Measurements from ENCODE around the gene SAMSN1. TPM values are rescaled to one million over a fixed set of nuclear protein-coding genes. Genes with fewer than 3 reads are reported as not detected.
"Not testable (repeated sequence)": the region's sequence is repeated elsewhere in the genome, so short reads cannot be mapped to it uniquely, and the experiment has no call there.

The SAMSN1 gene
- total RNA-seq, 1 donor from 2014 or later, result not detected

DNA sequence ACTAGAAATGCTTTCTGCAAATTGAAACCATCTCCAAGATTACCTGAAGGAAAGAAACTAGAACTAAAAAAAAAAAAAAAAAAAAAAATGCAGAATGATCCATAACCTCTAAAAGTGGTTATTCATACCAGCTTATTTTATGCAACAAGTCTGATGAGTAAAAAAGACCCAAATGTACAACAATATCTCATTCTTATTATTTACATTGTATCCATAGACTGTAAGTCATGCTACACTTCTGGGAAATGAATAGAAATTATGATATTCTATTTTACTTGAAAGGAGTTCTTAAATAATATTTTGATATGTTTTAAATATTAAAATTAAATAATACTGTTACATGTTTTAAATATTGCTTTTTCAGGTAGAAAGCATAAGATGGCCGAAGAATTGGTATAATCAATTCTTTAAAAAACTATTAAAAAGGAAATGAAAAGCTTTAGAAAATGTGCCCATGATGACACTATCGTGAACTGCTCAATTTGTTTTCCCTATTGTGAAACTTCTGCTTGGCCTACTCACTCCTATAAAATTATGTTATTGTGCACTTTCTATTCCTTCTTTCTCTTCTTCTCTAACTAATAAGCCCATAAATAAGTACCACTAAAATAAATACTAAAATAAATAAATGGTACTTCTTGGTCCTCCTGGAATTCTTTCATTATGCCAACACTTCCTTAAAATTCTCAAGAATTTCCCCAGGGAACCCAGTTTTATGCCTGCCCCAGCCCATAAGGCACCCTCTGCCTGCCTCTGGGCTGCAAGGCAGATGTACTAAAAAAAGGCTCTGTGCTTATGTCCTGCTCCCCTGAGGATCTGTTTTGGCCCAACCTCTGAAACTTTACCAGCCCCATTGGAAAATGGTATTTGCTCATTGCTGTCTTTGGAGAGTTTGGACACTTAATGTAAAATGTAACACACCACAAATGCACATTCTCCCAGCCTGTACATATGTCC, 18.1 kb downstream of the SAMSN1 start:
- DNase-seq, result no peak

DNA sequence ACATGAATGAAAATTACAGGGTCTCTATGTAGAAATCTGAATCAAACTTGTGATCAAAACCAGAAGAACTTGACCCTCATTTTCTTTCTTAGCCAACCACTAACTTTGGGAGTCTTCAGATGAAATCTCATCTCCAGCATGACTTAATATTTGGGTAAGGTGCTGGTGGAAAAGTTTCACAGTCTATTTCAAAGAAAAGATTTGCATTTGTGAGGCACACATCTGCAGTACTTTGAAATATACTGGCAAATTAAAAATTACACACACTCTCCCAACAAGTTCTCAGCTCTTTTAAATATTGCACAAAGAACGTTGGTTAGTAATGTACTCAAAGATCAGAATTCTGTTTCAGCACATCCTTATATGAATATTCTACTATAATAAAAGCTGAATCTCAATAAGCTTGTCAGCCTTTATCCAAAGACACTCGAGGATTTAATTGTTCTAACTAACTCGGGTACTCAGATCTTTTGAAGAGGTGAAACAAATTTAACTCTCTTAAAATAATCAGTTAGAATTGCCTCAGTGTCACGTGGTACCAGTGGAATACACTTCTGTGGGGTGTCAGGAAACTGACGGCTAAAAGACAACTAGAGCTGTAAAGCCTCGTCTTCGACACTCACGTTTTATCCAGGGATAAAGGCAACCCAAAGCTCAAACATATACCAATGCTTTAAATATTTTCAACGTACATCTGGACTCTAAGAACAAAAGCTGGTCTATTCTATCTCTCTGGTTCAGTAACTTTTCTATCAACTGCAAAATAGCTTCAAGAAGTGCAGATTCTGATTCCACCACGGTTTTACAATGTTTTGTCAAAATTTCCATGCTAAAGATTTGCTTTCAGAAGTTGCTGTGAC, 19.0 kb downstream of the SAMSN1 start:
- no peak for DNase-seq

DNA sequence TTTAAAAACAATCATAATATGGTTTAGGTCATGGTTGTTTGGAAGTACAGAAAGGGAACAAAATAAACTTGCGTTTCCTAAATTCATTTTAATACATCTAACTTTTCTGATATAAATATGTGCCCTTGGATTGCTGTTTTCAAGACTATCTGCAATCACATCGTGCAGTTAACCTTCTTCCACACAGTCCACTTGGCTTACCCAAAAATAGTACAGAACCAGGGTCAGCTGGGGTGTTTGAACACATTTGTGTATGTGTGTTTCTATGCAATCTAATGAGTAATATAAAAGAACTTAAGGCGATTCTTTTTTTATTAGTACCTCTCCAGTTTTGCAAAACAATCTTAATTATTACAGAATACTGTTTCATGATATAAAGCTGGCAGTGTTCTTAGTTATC, 19.9 kb downstream of the SAMSN1 start:
- no peak for DNase-seq

DNA sequence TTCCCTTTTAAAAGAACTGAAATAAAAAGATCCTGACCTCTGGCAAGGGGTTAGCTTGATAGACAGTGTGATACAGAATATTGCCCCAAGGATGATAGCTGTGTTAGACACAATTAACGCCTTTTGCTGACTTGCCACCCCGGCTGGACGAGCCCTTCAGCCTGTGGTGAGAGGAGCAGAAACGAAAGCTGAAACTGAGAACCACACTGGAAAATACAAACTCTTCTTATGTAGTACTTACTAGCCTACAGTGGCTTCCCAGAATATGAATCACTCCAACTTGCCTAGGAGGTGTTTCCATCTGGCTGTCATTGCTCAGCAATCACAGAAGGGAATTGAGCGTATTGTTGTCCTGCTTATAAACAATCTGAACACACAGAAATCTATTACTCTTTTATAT, 22.9 kb downstream of the SAMSN1 start:
- no peak for DNase-seq

DNA sequence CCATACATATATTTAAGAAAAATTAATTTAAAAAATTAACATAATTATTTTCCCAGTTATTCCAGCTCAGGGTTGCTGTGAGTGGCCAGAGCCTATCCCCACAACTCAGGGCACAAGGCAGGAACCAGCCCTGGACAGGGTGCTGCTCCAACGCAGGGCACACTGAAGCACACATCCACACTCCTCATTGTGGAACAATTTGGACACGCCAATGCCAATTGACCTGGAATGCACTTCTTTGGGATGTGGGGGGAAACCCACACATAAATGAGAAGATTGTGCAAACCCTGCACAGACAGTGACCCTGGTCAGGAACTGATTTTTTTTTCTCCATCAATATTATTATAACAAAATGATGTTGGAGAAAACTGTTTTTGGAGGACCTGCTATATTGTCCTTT, 23.4 kb downstream of the SAMSN1 start:
- DNase-seq, result no peak

DNA sequence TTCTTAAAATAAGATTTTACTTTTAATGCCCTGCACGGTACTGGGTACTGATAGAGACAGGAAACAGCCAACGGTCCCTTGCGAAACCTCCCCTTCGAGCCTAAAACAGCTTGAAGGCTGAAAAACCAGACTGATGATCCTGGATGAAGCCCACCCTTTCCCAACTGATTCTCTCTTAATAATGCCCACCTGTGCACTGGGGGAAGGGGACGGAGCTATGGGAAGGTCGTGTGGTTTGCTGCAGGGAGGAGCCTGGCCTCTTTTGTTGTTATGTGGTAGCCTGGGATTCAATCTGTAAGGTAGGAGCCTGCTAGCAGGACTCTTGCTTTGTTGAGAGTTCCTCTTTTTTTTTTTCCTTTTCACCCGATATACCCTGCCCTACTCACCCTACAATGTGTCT, 25.6 kb downstream of the SAMSN1 start:
- DNase-seq, result no peak

DNA sequence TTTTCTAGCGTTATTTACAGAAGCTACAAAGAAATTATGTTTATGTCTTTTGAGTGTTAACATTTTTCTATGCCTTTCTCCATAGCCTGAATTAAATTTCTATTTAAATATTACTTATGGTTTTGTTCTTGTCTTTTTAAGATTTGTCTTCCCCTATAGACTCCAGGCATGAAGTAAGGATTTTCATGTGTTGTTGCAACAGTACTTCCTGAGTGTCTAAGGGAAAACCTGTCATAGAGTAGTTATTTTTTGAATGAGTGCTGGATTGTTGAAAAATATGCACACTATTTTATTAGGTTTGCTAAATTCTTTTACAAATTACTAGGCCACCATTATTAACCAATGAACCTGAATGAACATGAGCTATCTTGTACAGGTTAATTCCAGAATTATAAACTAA, 27.1 kb downstream of the SAMSN1 start:
- DNase-seq, result no peak

DNA sequence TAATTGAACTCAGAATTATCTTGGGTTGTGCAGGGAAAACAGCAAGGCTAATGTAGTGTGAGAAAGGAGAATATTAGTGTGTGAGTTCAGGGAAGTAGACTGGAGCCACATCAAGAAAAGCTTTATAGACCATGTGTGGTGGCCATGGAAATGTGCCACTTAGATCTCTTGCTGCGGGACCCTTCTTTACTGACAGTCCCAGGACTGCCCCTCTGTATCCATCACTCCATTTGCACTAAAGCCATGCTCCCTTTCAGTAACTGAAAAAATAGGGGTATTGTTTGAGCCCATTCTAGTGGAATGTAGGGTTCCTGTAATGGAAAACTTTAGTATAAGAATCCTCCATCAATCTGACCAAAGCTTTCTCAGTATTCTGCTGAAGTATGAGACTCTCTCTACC, 32.3 kb downstream of the SAMSN1 start:
- no peak for DNase-seq

DNA sequence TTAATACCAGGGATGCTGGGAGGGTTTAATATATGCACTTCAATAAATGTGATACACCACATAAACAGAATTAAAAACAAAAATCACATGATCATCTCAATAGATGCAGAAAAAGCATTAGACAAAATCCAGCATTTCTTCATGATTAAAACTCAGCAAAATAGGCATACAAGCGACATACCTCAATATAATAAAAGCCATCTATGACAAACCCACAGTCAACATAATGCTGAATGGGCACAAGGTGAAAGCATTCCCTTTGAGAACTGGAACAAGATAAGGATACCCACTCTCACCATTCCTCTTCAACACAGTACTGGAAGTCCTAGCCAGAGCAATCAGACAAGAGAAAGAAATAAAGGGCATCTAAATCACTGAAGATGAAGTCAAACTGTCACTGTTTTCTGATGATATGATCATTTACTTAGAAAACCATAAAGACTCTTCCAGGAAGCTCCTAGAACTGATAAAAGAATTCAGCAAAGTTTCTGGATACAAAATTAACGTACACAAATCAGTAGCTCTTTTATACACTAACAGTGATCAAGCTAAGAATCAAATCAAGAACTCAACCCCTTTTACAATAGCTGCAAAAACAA, 39.2 kb downstream of the SAMSN1 start:
- DNase-seq, result not testable (repeated sequence)

DNA sequence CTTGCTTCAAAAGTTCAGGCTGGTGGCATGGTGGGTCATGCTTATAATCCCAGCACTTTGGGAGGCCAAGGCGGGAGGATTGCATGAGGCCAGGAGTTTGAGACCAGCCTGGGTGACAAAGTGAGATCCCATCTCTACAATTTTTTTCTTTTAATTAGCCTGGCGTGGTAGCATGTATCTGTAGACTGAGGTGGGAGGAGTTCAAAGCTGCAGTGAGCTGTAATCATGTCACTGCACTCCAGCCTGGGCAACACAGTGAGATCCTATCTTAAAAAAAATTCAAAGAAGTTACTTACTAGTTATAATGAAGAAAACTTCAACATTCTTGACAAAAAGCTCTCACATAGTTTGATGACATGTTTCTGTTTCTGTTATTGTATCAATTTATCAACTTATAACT, 45.2 kb downstream of the SAMSN1 start:
- DNase-seq, result no peak

DNA sequence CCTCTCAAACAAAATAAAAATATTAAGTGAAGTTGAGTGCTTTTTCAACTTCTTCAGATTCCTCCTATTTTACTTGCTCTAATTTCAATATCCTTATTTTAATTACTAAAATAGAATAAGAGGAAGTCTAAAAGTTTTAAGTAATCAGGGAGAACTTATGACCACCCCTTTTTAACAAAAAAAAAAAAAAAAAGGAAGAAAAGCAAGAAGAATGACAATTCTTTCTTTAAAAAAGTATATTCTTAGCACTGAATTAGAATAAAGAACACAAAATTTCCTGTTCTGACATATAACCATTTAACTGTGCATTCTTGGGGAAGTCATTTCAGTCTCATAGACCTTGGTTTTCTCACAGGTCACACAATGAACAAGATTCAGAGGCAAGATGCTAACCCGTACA, 46.8 kb downstream of the SAMSN1 start:
- no peak for DNase-seq

DNA sequence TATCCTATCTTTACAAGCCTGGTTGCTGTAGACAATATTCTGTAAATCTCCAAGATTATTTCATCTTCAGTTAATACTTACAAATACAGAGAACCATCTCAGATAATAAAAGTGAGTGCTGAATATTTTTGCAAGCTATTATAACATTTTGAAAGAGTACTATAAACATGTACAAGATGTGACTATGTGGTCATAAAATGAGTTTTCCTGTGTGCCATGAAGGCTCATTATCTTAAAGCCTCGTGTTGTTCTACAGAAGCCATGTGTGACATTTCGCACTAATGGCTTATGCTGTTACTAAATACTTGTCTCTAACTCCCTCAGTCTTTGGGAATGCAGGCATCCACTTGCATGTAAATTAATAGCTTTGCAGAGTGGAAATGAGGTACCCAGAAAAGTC, 48.3 kb downstream of the SAMSN1 start:
- DNase-seq, result no peak

DNA sequence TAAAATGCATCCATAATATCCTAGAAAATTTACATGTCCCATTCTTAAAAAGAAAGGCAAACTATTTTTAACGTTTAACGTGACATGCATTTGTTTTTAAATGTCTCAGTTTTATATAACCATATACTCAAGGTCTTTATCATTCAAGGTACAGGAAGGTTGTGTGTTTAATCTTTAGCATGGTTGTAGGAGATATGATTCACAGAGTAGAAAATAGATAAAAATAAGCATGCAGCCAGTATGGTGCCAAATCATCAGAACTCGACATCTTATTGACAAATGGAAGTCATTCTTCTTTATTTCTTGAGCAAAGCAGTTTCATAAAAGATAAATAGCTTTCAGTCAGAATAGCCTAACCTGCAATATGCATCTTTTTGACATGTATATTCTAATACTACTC, 51.0 kb downstream of the SAMSN1 start:
- no peak for DNase-seq

DNA sequence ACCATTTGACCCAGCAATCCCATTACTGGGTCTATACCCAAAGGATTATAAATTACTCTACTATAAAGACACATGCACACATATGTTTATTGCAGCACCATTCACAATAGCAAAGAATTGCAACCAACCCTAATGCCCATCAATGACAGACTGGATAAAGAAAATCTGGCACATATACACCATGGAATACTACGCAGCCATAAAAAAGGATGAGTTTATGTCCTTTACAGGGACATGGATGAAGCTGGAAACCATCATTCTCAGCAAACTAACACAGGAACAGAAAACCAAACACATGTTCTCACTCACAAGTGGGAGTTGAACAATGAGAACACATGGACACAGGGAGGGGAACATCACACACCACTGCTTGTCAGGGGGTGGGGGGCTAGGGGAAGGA, 51.9 kb downstream of the SAMSN1 start:
- not testable (repeated sequence) for DNase-seq

DNA sequence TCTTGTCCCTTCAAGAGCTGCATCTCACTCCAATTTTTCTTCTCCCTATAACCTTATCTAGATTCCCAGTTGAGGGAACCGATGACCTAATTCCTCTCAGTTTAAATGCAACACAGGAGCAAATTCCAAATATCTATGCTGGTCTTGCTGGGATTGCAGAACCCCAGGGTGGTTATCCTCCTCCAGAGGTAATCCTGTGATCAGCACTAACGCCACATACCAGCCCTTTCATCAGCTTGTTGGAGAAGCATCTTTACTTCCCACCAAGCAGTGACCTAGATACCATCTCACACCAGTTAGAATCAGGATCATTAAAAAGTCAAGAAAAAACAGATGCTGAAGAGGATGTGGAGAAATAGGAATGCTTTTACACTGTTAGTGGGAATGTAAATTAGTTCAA, 52.4 kb downstream of the SAMSN1 start:
- no peak for DNase-seq

DNA sequence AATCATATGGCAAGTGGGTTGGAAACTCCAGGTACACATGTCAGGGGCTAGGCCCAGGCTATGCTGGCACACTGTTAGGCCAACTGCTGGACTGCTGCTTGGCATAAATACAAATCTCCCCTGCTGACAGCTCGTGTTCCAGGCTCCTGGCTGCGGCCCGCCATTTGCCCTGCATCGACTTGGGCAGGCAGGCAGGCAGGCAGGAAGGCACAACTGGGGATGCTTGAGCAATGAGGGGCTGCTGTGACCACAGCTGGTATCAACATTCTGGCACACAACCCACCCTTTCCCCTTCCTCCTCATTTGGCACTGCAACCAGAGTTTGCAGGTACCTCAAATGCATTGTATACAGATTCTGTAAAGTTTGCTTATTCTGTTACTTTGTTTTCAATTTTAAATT, 53.2 kb downstream of the SAMSN1 start:
- DNase-seq, result no peak

DNA sequence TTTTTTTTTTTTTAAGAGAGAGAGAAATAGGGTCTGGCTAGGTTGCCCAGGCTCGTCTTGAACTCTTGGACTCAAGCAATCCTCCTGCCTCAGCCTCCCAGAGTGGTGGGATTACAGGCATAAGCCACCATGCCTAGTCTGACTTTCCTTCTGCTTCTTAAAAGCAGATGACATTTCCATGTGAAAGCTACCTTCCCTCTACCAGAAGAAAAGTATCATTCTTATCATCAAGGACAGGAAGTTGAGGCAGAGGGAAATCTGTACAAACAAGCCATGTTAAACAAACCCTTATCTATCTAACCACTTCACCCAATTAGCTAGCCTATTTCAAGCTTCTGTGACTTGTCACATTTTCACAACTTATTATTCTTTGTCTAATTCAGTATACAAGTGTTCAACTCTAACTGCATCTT, 54.8 kb downstream of the SAMSN1 start:
- DNase-seq, result no peak

DNA sequence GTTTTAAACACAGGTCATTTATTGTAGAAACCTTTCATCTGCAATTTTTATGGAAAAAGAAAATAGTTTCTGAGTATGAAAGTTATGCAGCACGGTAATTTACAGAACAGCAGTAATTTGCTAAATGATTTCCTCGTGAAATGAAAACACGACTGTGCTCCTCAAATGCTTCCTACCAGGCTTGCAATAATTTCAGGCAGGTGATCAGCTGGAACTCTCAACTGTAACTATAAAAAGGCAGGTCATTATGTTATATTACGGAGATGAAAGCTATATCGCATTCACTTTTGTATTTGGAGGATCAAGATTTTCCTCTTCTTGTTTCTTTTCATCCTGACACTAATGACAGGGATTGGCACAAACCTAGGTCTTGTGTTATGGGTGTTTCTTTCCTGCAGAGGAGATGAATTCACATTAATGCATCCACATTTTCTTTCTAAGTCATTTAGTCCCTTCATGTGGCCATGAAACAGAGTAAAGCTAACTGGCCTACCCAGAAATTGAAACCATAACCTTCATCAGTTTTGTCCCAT, 57.4 kb downstream of the SAMSN1 start:
- DNase-seq, result no peak

DNA sequence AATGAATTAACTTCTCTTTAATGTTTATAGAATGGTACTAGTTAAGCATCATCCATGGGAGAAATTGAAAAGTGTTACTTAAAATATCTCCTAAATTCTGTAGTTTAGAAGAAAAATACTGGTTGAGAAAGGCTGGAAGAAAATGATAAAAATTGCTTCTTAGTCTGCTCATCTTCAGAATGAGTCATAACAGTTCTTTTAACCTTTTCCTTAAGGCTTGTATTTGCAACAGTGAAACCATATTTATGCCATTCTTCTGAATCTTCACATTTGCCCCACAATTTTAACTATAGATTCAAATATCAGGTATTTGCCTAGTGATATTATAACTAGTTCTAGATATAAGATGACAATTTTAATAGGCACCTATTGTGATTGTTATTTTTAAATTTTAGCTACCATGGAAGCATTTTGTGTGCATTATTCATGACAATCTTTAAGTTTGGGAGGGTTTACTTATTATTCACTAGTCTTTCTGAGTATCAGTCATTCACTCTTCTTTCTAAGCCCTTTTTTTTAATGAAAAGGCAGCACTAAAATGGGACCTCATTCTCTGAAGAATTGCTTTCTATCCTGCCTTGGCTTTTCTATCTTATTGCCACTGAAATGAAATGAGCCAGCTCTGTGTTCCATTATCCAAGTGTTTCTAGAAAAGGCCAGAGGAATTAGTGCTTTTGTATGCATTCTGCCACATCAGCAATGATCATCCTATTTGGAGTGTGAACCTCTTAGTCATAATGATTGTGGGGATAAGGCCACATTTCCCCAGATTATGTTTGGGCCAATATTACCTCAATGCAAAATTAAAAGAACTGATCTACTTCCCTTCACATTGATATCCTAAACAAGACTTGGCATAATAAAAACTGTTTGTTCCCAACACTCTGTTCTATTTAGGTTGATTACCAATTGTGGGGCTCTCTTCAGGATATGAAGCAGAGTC, 58.4 kb downstream of the SAMSN1 start:
- no peak for DNase-seq

DNA sequence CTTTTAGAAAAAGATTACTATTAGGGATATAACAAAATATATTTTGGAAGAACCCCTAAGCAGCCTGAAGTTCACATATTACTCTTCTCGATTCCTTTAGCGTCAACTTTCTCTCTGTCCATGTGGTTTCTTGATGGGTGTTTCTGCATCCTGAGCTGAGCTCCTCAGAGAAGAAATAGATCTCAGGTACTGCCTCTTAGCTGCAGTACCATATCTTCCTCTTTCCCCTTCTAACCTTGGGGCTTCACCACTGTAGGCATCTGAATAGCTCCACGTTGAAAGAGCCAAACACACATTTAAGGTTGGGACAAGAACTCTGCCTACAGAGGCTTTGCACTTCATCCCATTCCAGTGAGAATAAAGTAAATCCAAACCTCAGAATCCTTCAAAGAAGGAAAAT, 59.2 kb downstream of the SAMSN1 start:
- DNase-seq, result no peak

DNA sequence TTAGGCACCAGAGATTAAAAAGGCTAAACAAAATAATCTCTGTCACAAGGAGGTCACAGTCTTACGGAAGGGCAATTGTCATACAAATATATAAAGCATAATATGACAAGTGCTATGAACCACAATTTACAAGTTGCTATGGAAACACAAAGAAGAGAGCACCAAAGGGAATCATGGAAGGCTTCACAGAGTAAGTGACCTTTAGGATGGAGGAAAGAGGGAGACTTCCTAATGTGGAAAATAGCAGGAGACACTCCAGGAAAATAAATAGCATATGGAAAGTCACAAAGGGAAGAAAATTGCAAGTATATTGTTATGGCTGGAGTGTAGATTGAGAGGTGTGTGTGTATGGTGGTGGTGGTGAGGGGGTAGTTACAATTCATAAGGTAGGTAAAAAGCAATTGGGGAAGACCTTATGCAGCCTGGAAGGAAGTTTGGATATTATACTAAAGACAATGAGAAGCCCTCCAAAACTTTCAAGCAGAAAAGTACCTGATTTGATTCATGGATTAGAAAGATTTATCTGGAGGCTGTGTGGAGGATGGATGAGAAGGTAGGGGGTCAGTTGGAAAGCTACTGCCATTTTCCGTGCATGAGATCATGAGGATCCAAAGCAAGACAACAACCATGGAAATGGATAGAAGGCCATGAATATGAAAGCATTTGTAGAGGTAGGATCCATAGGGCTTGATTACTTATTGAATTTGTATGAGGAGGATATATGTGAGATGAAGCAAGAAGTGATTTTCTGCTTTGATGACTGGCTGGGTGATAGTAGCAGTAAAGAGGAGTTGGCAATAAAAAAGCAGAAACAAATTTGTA, 61.7 kb downstream of the SAMSN1 start:
- DNase-seq, result no peak
